Cardiac fibroblast (primary cell): ENCODE measurements around the gene P2RX2.
"Not testable (repeated sequence)": the region's sequence is repeated elsewhere in the genome, so short reads cannot be mapped to it uniquely, and the experiment has no call there.

Experiments
- DNase-seq, 2 donors: peaks; one replicate each; pipeline versions ENCODE4 v3.0.0 to v3.0.0-alpha.2; 2010; ENCODE audit warnings: low read depth in 2 of 2
- H3K4me3 ChIP-seq, 2 donors: replicated peaks in 1 of 2; 1 replicate in 1 of 2; 2 replicates in 1 of 2; pipeline ENCODE4 v1.5.1; 2011; ENCODE audit warnings: low read depth in 2 of 2, low read length in 2 of 2, mild to moderate bottlenecking in 2 of 2, moderate library complexity in 1 of 2
- CTCF ChIP-seq: IDR thresholded peaks from one replicate; pipeline ENCODE4 v1.5.1; 2011; ENCODE audit warnings: low read depth, mild to moderate bottlenecking, low read length, inconsistent platforms

The P2RX2 gene

GRCh38 chr12:132593938-132594358, 24.6 kb upstream of the P2RX2 start:
- TF ChIP-seq CTCF = no peak
- no peak overlapping the region for H3K4me3 ChIP-seq
- DNase-seq = peak; percentile 40 to 88

GRCh38 chr12:132595183-132595582, 23.4 kb upstream of the P2RX2 start:
- DNase-seq = no peak

GRCh38 chr12:132596016-132596415, 22.6 kb upstream of the P2RX2 start:
- DNase-seq = peak; percentile 44 to 69
- no peak for TF ChIP-seq CTCF
- no peak overlapping the region for H3K4me3 ChIP-seq

More at GRCh38 chr12:132595183-132595582, 23.4 kb upstream of the P2RX2 start:
- TF ChIP-seq CTCF = no peak
- no peak overlapping the region for H3K4me3 ChIP-seq

- no peak for TF ChIP-seq CTCF
- H3K4me3 ChIP-seq = peak overlapping the region; percentile 14 to 47
- peak; percentile 59 to 89 for DNase-seq
Observed at GRCh38 chr12:132597333-132598316, 21.0 kb upstream of the P2RX2 start.

- DNase-seq, H3K4me3 ChIP-seq: not testable (repeated sequence)
Observed at GRCh38 chr12:132599502-132599901, 19.1 kb upstream of the P2RX2 start.

- peak overlapping the region; percentile 41 to 54 for H3K4me3 ChIP-seq
- peak; percentile 83 for TF ChIP-seq CTCF
- peak; percentile 75 to 78 for DNase-seq
Observed at GRCh38 chr12:132600048-132601032, 18.2 kb upstream of the P2RX2 start.
